WTC11 (cell line): ENCODE measurements around the gene IL11RA. TPM values are rescaled to one million over a fixed set of nuclear protein-coding genes. Genes with fewer than 3 reads are reported as not detected.
A peak's percentile ranks its signal among the peaks of the same experiment; 100 is the strongest.

Experiments
- ATAC-seq: fragments of 200-7000 bp; cut with Tn5 transposase; 2 replicates; pipeline ENCODE4 v1.10.0; 2021; ENCODE audit warnings: mild to moderate bottlenecking, moderate library complexity
- CTCF ChIA-PET: fragments of 300-600 bp; sonication (Branson Sonifier 250); formaldehyde crosslinking; loops from one replicate; lab custom pipeline; 2021; ENCODE audit warnings: antibody characterized with exemption; lab: Charles Lee
- POLR2A ChIA-PET: fragments of 350-600 bp; sonication (Branson Sonifier 250); formaldehyde crosslinking; loops from one replicate; lab custom pipeline; 2021; ENCODE audit warnings: antibody characterized with exemption; lab: Charles Lee
- DNase-seq: peaks from one replicate; pipeline ENCODE4 v3.0.0; 2021; ENCODE audit warnings: low spot score
- H3K27ac Mint-ChIP-seq: 2 replicates; pipeline ENCODE4 v1.8.0; 2021; ENCODE audit warnings: mixed read lengths
- H3K27me3 Mint-ChIP-seq: 2 replicates; pipeline ENCODE4 v1.8.0; 2021; ENCODE audit warnings: low read depth, mild to moderate bottlenecking, moderate library complexity, mixed read lengths
- H3K36me3 Mint-ChIP-seq: 2 replicates; pipeline ENCODE4 v1.8.0; 2021; ENCODE audit warnings: mixed read lengths
- H3K4me1 Mint-ChIP-seq: 2 replicates; pipeline ENCODE4 v1.8.0; 2022; ENCODE audit warnings: mixed read lengths
- H3K4me3 Mint-ChIP-seq: 2 replicates; pipeline ENCODE4 v1.8.0; 2021; ENCODE audit warnings: mild to moderate bottlenecking, moderate library complexity, mixed read lengths
- H3K9me3 Mint-ChIP-seq: 2 replicates; pipeline ENCODE4 v1.8.0; 2021; ENCODE audit warnings: mixed read lengths
- AFF4 ChIP-seq: sonication (generic); formaldehyde crosslinking; IDR thresholded peaks from 2 replicates; pipeline ENCODE4 v1.8.1; 2023; ENCODE audit warnings: mild to moderate bottlenecking, missing genetic modification reagents, borderline replicate concordance
- ETV6 ChIP-seq: sonication (generic); formaldehyde crosslinking; IDR thresholded peaks from 2 replicates; pipeline ENCODE4 v1.8.1; 2022; ENCODE audit warnings: mild to moderate bottlenecking, missing genetic modification reagents
- JUN ChIP-seq: sonication (generic); formaldehyde crosslinking; IDR thresholded peaks from 2 replicates; pipeline ENCODE4 v1.8.0; 2023; ENCODE audit warnings: mild to moderate bottlenecking, missing genetic modification reagents
- RELA ChIP-seq: sonication (generic); formaldehyde crosslinking; IDR thresholded peaks from 2 replicates; pipeline ENCODE4 v1.8.1; 2022; ENCODE audit warnings: missing genetic modification reagents, mild to moderate bottlenecking, borderline replicate concordance
- SP1 ChIP-seq: sonication (generic); formaldehyde crosslinking; conservative IDR thresholded peaks from 2 replicates; pipeline ENCODE4 v1.8.1; 2022; ENCODE audit warnings: missing genetic modification reagents
- STAT6 ChIP-seq: sonication (generic); formaldehyde crosslinking; conservative IDR thresholded peaks from 2 replicates; pipeline ENCODE4 v1.8.1; 2023; ENCODE audit warnings: mild to moderate bottlenecking, low read depth, missing genetic modification reagents, moderate library complexity
- TEAD1 ChIP-seq: sonication (generic); formaldehyde crosslinking; IDR thresholded peaks from 2 replicates; pipeline ENCODE4 v1.8.0; 2022; ENCODE audit warnings: mild to moderate bottlenecking, missing genetic modification reagents
- ZNF121 ChIP-seq: sonication (generic); formaldehyde crosslinking; IDR thresholded peaks from 2 replicates; pipeline ENCODE4 v1.8.0; 2023; ENCODE audit warnings: missing genetic modification reagents
- ZNF532 ChIP-seq: fragments of 250-450 bp; sonication (Bioruptor Pico); IDR thresholded peaks from 2 replicates; pipeline ENCODE4 v1.9.0; 2021; ENCODE audit warnings: mild to moderate bottlenecking, borderline replicate concordance
- ZNF671 ChIP-seq: fragments of 250-450 bp; sonication (Bioruptor Pico); IDR thresholded peaks from 2 replicates; pipeline ENCODE4 v1.8.0; 2021; ENCODE audit warnings: mild to moderate bottlenecking
- total RNA-seq: library from RNA; stranded (reverse); gene quantifications from 3 replicates; pipeline ENCODE4 v1.2.3, GENCODE V29; 2021
- TF ChIP-seq, protein P1 (sequence below): fragments of 200-600 bp; IDR thresholded peaks from 2 replicates; pipeline ENCODE4 v1.8.0; 2022; ENCODE audit warnings: antibody characterized with exemption
- TF ChIP-seq, protein P2 (sequence below): sonication (generic); formaldehyde crosslinking; IDR thresholded peaks from 2 replicates; pipeline ENCODE4 v1.8.0; 2022; ENCODE audit warnings: mild to moderate bottlenecking, missing genetic modification reagents

IL11RA gene
- total RNA-seq, 1 experiment from 2014 or later = 8.6 TPM

DNA sequence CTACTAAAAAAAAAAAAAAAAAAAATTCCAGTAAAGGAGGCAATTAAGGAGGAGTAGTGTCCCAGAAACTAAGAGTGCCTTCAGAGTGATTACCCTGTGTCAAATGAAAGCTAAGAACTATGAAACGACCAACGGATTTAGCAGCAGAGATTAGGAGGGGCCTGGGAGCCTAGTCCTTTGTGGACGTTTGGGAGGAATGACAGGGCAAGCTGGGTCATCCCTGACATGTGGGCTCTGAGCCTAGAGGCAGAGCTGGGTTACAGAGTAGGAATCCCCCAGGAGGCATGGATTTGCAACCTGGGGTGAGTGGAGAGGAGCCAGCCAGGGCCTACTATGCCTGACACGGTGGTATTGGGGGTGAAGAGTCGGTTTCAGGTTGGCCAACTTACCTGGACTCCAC lies 18.8 kb upstream of the IL11RA start (continued):
- no peak for TF ChIP-seq ZNF532 (CRISPR knock-in tag)
- TF ChIP-seq STAT6 (CRISPR knock-in tag) = no peak
- TF ChIP-seq ZNF671 (CRISPR knock-in tag) = no peak

DNA sequence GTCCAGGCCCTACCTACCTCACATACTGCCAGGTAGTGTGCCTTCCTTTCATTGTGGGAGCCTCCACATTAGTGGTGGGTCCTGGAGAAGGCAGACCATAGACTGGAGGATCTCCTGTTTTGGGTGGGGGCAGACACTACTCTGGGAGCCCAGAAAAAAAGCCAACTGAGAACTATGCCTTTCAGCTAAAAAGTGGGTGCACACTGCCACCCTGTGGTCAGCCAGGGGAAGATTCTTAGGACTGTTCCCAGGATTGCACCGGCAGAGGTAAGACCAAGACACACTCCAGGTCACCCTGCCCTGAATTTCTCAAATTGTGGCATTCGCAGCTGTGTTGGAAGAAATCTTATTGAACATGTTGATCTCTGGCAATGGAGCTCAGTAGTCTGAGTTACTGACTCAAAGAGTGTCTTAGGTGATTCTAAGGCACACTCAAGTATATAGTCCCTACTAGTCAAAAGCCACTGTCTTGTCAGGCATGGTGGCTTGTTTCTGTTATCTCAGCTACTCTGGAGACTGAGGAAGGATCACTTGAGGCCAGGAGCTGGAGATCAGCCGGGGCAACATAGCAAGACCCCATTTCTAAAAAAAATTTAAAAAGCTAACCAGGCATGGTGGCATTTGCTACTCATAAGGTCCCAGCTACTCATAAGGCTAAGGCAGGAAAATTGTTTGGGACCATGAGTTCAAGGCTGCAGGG lies 18.0 kb upstream of the IL11RA start:
- Mint-ChIP-seq H3K27me3 (peaks cover 47% of the 10 kb centered on the region), H3K9me3 (no peaks in the 10 kb centered on the region), H3K4me3 (no peak overlapping the region), H3K27ac (peak overlapping the region; percentile 26; the same call in 1 of the 2 replicates), H3K36me3 (peaks cover 4% of the 10 kb centered on the region), H3K4me1 (peaks cover 34% of the 10 kb centered on the region)
- CTCF ChIA-PET = interaction anchor here (0.6 to 6.7 kb wide), 33 partner anchors 9 to 230 kb away, joined by 3 to 94 read pairs (median 5); partner anchors contain the start of genes DCTN3, ENHO, GALT and IL11RA
- POLR2A ChIA-PET = interaction anchor here (1.1 to 1.2 kb wide), 2 partner anchors 9 to 12 kb away, joined by 6 to 8 read pairs; partner anchors contain the start of gene GALT
- ATAC-seq = peak; percentile 46
- peak; percentile 75 for DNase-seq
- TF ChIP-seq ZNF121 (CRISPR knock-in tag) (peak; percentile 91), TEAD1 (0 out of 2 replicates have a peak, but pooled peaks have one; percentile 15), JUN (CRISPR knock-in tag) (no peak), RELA (CRISPR knock-in tag) (no peak), SP1 (peak; percentile 34; the same call in 1 of the 2 replicates), ETV6 (CRISPR knock-in tag) (no peak)
- TF ChIP-seq, protein P1, sequence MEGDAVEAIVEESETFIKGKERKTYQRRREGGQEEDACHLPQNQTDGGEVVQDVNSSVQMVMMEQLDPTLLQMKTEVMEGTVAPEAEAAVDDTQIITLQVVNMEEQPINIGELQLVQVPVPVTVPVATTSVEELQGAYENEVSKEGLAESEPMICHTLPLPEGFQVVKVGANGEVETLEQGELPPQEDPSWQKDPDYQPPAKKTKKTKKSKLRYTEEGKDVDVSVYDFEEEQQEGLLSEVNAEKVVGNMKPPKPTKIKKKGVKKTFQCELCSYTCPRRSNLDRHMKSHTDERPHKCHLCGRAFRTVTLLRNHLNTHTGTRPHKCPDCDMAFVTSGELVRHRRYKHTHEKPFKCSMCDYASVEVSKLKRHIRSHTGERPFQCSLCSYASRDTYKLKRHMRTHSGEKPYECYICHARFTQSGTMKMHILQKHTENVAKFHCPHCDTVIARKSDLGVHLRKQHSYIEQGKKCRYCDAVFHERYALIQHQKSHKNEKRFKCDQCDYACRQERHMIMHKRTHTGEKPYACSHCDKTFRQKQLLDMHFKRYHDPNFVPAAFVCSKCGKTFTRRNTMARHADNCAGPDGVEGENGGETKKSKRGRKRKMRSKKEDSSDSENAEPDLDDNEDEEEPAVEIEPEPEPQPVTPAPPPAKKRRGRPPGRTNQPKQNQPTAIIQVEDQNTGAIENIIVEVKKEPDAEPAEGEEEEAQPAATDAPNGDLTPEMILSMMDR = peak; percentile 68

DNA sequence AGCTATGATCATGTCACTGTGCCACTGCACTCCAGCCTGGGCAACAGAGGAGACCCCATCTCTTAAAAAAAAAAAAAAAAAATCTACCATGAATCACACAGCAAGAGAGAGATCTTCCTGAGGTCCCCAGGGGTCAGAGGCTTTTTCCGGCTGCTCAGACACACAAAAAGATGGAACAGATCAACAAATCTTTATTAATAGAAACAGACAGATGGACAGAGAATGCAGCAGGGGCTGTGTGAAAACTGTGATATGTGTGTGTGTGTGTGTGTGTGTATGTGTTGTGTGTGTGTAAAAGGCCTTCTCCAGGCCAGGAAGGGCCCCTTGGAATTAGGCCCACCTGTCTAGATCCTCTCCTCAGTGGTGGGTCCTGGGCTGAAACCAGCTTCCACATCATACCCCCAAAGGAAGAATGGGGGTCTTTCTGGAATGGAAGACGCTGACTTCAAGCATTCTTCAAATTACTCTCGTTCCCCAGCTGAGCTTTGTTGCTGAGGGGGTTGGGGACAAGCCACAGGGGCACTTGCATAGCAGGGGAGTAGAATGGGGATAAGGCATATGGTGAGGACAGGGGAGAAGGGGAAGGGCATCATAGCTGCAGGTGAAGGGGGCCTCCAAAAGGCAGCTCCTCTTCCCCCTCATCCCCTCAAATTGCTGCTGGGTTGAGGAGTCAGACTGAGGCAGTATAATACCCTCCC lies 17.3 kb upstream of the IL11RA start:
- no peak overlapping the region for H3K4me3 Mint-ChIP-seq
- H3K9me3 Mint-ChIP-seq = no peaks in the 10 kb centered on the region
- POLR2A ChIA-PET = interaction anchor here (1.2 kb wide), 1 partner anchor 11 kb away, joined by 8 read pairs; the partner anchor contains the start of gene GALT
- DNase-seq (no peak), ATAC-seq (no peak)
- CTCF ChIA-PET = interaction anchor here (0.5 to 6.7 kb wide), 33 partner anchors 8 to 231 kb away, joined by 3 to 94 read pairs (median 6); partner anchors contain the start of genes DCTN3, ENHO, GALT and IL11RA
- peaks cover 40% of the 10 kb centered on the region for H3K27me3 Mint-ChIP-seq
- H3K36me3 Mint-ChIP-seq = peaks cover 4% of the 10 kb centered on the region
- H3K27ac Mint-ChIP-seq = no peak overlapping the region
- peaks cover 30% of the 10 kb centered on the region for H3K4me1 Mint-ChIP-seq
- TF ChIP-seq, protein P2, sequence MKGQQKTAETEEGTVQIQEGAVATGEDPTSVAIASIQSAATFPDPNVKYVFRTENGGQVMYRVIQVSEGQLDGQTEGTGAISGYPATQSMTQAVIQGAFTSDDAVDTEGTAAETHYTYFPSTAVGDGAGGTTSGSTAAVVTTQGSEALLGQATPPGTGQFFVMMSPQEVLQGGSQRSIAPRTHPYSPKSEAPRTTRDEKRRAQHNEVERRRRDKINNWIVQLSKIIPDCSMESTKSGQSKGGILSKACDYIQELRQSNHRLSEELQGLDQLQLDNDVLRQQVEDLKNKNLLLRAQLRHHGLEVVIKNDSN (CRISPR knock-in tag) = no peak
- no peak for TF ChIP-seq STAT6 (CRISPR knock-in tag)
- no peak for TF ChIP-seq AFF4 (CRISPR knock-in tag)
